K562 (cell line): ENCODE data around the gene CEMIP2. TPM values are rescaled to one million over a fixed set of nuclear protein-coding genes. Genes with fewer than 3 reads are reported as not detected.

ENCODE experiments used
- ATAC-seq: fragments of 200-7000 bp; cut with Tn5 transposase; 3 replicates; pipeline ENCODE4 v1.9.1; 2020; ENCODE audit warnings: moderate library complexity
- BruUV-seq: library from RNA; stranded (reverse); fragments of 400-500 nt; replicated peaks from 2 replicates; lab custom pipeline; 2021; lab: Mats Ljungman, UMichigan
- CTCF ChIA-PET: fragments of 300-600 bp; formaldehyde crosslinking; extraction: SDS; loops from one replicate; lab custom pipeline; 2021; ENCODE audit warnings: low intra/inter-chr PET ratio; lab: Yijun Ruan, JAX
- POLR2A ChIA-PET: fragments of 300-600, 350-650 bp; sonication (Branson Sonifier 250); formaldehyde crosslinking; extraction: SDS; loops from one replicate; lab custom pipeline; 2021; ENCODE audit warnings: antibody characterized with exemption, inconsistent platforms; lab: Yijun Ruan, JAX
- DNase-seq, 4 experiments: peaks; one replicate each; pipeline versions ENCODE4 v3.0.0 to v3.0.0-alpha.2; 2011 to 2018; ENCODE audit warnings: low spot score in 3 of 4, mixed read lengths in 3 of 4; ENCODE audit errors: extremely low read depth in 1 of 4
- FAIRE-seq: peaks from 2 replicates; lab custom pipeline; 2011; peaks lifted over from hg19 to GRCh38; lab: Jason Lieb, UNC
- H2AFZ ChIP-seq: 2 replicates; pipeline ENCODE4 v1.6.0; 2011; ENCODE audit warnings: low read depth, low read length, control low read depth, inconsistent platforms
- H3K27ac ChIP-seq: fragments of 200-600 bp; 3 replicates; pipeline ENCODE4 v1.8.0; 2011; ENCODE audit warnings: low read depth, mild to moderate bottlenecking, control low read depth, inconsistent platforms, low read length, moderate library complexity, mixed read lengths; ENCODE audit errors: extremely low read depth
- H3K27me3 ChIP-seq, 2 experiments: fragments of 300-600 bp in 1 of 2; 2 replicates in 1 of 2; 3 replicates in 1 of 2; pipeline versions ENCODE4 v1.6.0 to v1.8.0; 2011; ENCODE audit warnings: inconsistent platforms in 2 of 2, low read length in 2 of 2, mild to moderate bottlenecking in 1 of 2, mixed read lengths in 1 of 2, moderate library complexity in 1 of 2; ENCODE audit not compliant: control insufficient read depth in 2 of 2, insufficient read depth in 2 of 2
- H3K36me3 ChIP-seq: fragments of 300-600 bp; 3 replicates; pipeline ENCODE4 v1.8.0; 2011; ENCODE audit warnings: mild to moderate bottlenecking, low read length, inconsistent platforms; ENCODE audit not compliant: control insufficient read depth, insufficient read depth
- H3K4me1 ChIP-seq, 2 experiments: fragments of 200-600 bp in 1 of 2; replicated peaks in 1 of 2; 2 replicates in 1 of 2; 3 replicates in 1 of 2; pipeline versions ENCODE4 v1.5.1 to v1.8.0; 2011; ENCODE audit warnings: inconsistent platforms in 2 of 2, low read length in 2 of 2, mild to moderate bottlenecking in 1 of 2, mixed read lengths in 1 of 2, moderate library complexity in 1 of 2; ENCODE audit not compliant: control insufficient read depth in 2 of 2, insufficient read depth in 2 of 2
- H3K4me2 ChIP-seq: 2 replicates; pipeline ENCODE4 v1.6.1; 2011; ENCODE audit warnings: low read length, control low read depth, inconsistent platforms, mixed read lengths; ENCODE audit not compliant: insufficient read depth
- H3K4me3 ChIP-seq: fragments of 200-600 bp; sonication (generic), shearing (Covaris generic); 2 replicates; pipeline ENCODE4 v1.5.1; 2016; ENCODE audit warnings: control low read depth, inconsistent platforms
- H3K79me2 ChIP-seq: fragments of 200-600 bp; 3 replicates; pipeline ENCODE4 v1.8.0; 2011; ENCODE audit warnings: low read length, inconsistent platforms; ENCODE audit not compliant: control insufficient read depth, insufficient read depth
- H3K9ac ChIP-seq, 2 experiments: 2 replicates each; pipeline versions ENCODE4 v1.6.0 to v1.6.1; 2011; ENCODE audit warnings: low read depth in 2 of 2, low read length in 2 of 2, control low read depth in 1 of 2, inconsistent platforms in 1 of 2, mild to moderate bottlenecking in 1 of 2, mixed read lengths in 1 of 2; ENCODE audit not compliant: insufficient read depth in 1 of 2
- H3K9me1 ChIP-seq: one replicate; pipeline ENCODE4 v1.6.0; 2011; ENCODE audit warnings: inconsistent platforms, mild to moderate bottlenecking, low read length, moderate library complexity; ENCODE audit not compliant: control insufficient read depth, insufficient read depth
- H3K9me3 ChIP-seq: replicated peaks from 2 replicates; pipeline ENCODE4 v1.5.1; 2011; ENCODE audit warnings: low read depth, low read length, inconsistent platforms; ENCODE audit not compliant: control insufficient read depth, insufficient read depth
- H4K20me1 ChIP-seq: replicated peaks from 2 replicates; pipeline ENCODE4 v1.6.1; 2011; ENCODE audit warnings: low read length, inconsistent platforms, mixed read lengths; ENCODE audit not compliant: control insufficient read depth, insufficient read depth
- CTCF ChIP-seq, 3 experiments: IDR thresholded peaks in 2 of 3; conservative IDR thresholded peaks in 1 of 3; 2 replicates each; pipeline ENCODE4 v1.5.1; 2011 to 2012; ENCODE audit warnings: low read length in 3 of 3, mild to moderate bottlenecking in 3 of 3, control low read depth in 2 of 3, improper control_type of control experiment in 1 of 3, inconsistent platforms in 1 of 3, low read depth in 1 of 3, mixed read lengths in 1 of 3, moderate library complexity in 1 of 3; ENCODE audit not compliant: insufficient read depth in 2 of 3
- GABPA ChIP-seq: fragments of 200-800 bp; sonication (Bioruptor generic); conservative IDR thresholded peaks from 2 replicates; pipeline ENCODE4 v1.6.1; 2016; ENCODE audit warnings: low read depth, missing genetic modification characterization, missing compliant biosample characterization
- POLR2H ChIP-seq: IDR thresholded peaks from 2 replicates; pipeline ENCODE4 v1.6.1; 2016; ENCODE audit warnings: missing genetic modification characterization, low read depth, mild to moderate bottlenecking, control low read depth, missing compliant biosample characterization, moderate library complexity
- RAD21 ChIP-seq, 2 experiments: fragments of 250-450 bp in 1 of 2; fragments of 450-650 bp in 1 of 2; sonication (Bioruptor Pico) in 1 of 2; formaldehyde crosslinking in 1 of 2; IDR thresholded peaks in 1 of 2; conservative IDR thresholded peaks in 1 of 2; 2 replicates each; pipeline versions ENCODE4 v1.4.0 to v1.8.0; 2020 to 2022; ENCODE audit warnings: mild to moderate bottlenecking in 2 of 2, moderate library complexity in 1 of 2
- ZNF384 ChIP-seq: IDR thresholded peaks from 2 replicates; pipeline ENCODE4 v1.6.1; 2012; ENCODE audit warnings: low read depth, low read length, improper control_type of control experiment
- WGBS: fragments of 100-300 bp; shearing (Covaris generic); methylation state at CpG from one replicate; pipeline ENCODE4 v1.1.6; 2016; ENCODE audit warnings: low coverage, mixed read lengths; ENCODE audit not compliant: insufficient coverage; ENCODE audit errors: missing lambda C conversion rate; 5-methylcytosine and 5-hydroxymethylcytosine counted together
- in situ Hi-C: fragments of 300-500 bp; cut with MboI; formaldehyde crosslinking; loops from 4 replicates; pipeline ENCODE4 v1.15.0; 2018; ENCODE audit warnings: inconsistent platforms, mixed read lengths
- intact Hi-C: fragments of 100-400 bp; cut with micrococcal nuclease; formaldehyde crosslinking; loops from 2 replicates; pipeline ENCODE4 v1.14.2; 2022
- polyA plus RNA-seq, 8 experiments: library from polyadenylated mRNA; depleted of rRNA in 4 of 8; stranded (reverse) in 5 of 8; unstranded in 3 of 8; fragments of >200 nt; fragmentation: Nextera tagmentation in 2 of 8; fragmentation: Illumina TruSeq in 1 of 8; extraction: Ambion mirVana in 2 of 8; extraction: Trizol in 1 of 8; gene quantifications; 2 replicates each; pipeline versions ENCODE4 v1.2.1 to v1.2.3, GENCODE V29; 2011 to 2014; ENCODE audit warnings: inconsistent platforms in 1 of 8, missing spikeins in 1 of 8
- total RNA-seq, 7 experiments: library from RNA; depleted of rRNA in 6 of 7; stranded (reverse); fragments of >200 nt in 6 of 7; fragmentation: Illumina TruSeq in 2 of 7; extraction: Trizol in 2 of 7; gene quantifications; 2 replicates each; pipeline versions ENCODE4 v1.2.1 to v1.2.3, GENCODE V29; 2011 to 2021; ENCODE audit warnings: low replicate concordance in 1 of 7

CEMIP2 gene
- total and polyA plus RNA-seq, 9 of the 15 experiments (the other 6 are each of a cell fraction or from before 2014, with no cell fraction given) = 5.4 to 29.9 (median 14.2) TPM

GRCh38 chr9:71716138-71716909 lies 52.0 kb downstream of the CEMIP2 start:
- ATAC-seq (no peak), FAIRE-seq (no peak), DNase-seq (no peak)
- Histone ChIP-seq H3K4me3 (no peak overlapping the region), H2AFZ (no peak overlapping the region), H4K20me1 (no peaks in the 10 kb centered on the region), H3K36me3 (peaks cover 40% of the 10 kb centered on the region; the same call in 2 of the 3 replicates), H3K9me1 (no peaks in the 10 kb centered on the region), H3K79me2 (no peaks in the 10 kb centered on the region), H3K4me1 (no peaks in the 10 kb centered on the region), H3K9me3 (no peaks in the 10 kb centered on the region), H3K9ac (no peak overlapping the region), H3K27ac (no peak overlapping the region), H3K27me3 (no peaks in the 10 kb centered on the region), H3K4me2 (no peak overlapping the region)
- WGBS = 69% methylated on average over 2 of the region's 2 CpGs
- BruUV-seq = no TSS peak
- CTCF ChIA-PET = interaction anchor here (1.0 kb wide), 1 partner anchor 53 kb away, joined by 3 read pairs; no protein-coding TSS in a partner anchor
- in situ Hi-C loops (no loop called here), intact Hi-C loops (loop anchor here (5.0 kb wide), 2 partner anchors 46 to 89 kb away; no protein-coding TSS in a partner anchor)
- TF ChIP-seq RAD21 (CRISPR knock-in tag; conservative IDR thresholded peaks at IDR 0.05 in 1 of 2, IDR thresholded peaks at IDR 0.05 in 1 of 2) = peak; percentile 14 to 19; a peak in 2 of 4 replicates
- peak; percentile 64; the same call in 1 of the 2 replicates for TF ChIP-seq ZNF384
- TF ChIP-seq GABPA (tag) = no peak
- peak in 1 of 3 experiments; percentile 40; a peak in 3 of 6 replicates for TF ChIP-seq CTCF (IDR thresholded peaks at IDR 0.05 in 2 of 3, conservative IDR thresholded peaks at IDR 0.05 in 1 of 3; ENCODE audit: insufficient read depth in 2 of 3, low read depth in 1 of 3, low read length in 3 of 3)
- TF ChIP-seq POLR2H (tag) = peak; percentile 18; the same call in 1 of the 2 replicates
- POLR2A ChIA-PET = no interaction called here
